Measurements from ENCODE around the gene CHMP1A.
"Not testable (repeated sequence)": the region's sequence is repeated elsewhere in the genome, so short reads cannot be mapped to it uniquely, and the experiment has no call there.

The CHMP1A gene

GRCh38 chr16:89642574-89642973 is 14.9 kb downstream of the CHMP1A start:
- Histone ChIP-seq H3K9me3 (ENCODE audit: control insufficient read depth, low read length) (no peaks in the 10 kb centered on the region), H3K27ac (ENCODE audit: insufficient read depth, low read length, poor library complexity, severe bottlenecking) (no peak overlapping the region), H3K4me3 (ENCODE audit: insufficient read depth, low read depth, low read length, poor library complexity, severe bottlenecking) (no peak overlapping the region), H3K27me3 (replicated peaks; ENCODE audit: control insufficient read depth, insufficient read depth, low read length, poor library complexity, severe bottlenecking) (no peaks in the 10 kb centered on the region), H3K36me3 (ENCODE audit: control insufficient read depth, insufficient read depth, low read length) (peaks cover 25% of the 10 kb centered on the region), H3K4me1 (ENCODE audit: control insufficient read depth, insufficient read depth, low read length, poor library complexity, severe bottlenecking) (no peaks in the 10 kb centered on the region)
- no peak for DNase-seq

DNA sequence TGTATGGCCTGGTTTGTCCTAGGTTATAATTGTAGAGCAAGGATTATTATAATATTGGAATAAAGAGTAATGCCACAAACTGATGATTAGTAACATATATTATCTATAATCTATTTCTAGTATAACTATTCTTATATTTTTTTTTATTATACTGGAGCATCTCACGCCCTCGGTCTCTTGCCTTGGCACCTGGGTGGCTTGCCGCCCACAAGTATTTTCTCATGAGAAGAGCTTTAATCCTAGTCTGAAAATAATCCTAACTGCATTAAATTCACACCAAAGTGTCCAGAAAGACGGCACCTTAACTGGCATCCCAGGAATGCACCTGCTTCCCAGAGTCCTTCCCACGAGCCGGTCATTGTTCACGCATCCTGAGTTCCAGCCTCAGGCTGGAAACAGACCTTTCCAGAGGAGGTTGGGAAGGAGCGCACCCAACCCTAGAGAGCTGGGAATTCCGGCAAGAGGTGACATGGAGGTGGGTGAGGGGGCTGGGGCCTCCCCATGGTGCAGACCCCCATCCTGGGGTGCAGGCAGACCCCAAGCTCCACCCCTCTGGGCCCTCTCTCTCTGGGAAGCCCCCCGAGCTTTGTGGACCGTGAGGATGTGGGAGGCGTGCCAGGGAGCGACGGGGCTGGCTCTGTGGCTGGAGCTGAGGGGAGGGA is 15.9 kb downstream of the CHMP1A start:
- no peaks in the 10 kb centered on the region for H3K9me3 ChIP-seq (ENCODE audit: control insufficient read depth, low read length)
- no peaks in the 10 kb centered on the region for H3K4me1 ChIP-seq (ENCODE audit: control insufficient read depth, insufficient read depth, low read length, poor library complexity, severe bottlenecking)
- no peak overlapping the region for H3K27ac ChIP-seq (ENCODE audit: insufficient read depth, low read length, poor library complexity, severe bottlenecking)
- peaks cover 17% of the 10 kb centered on the region for H3K36me3 ChIP-seq (ENCODE audit: control insufficient read depth, insufficient read depth, low read length)
- no peak overlapping the region for H3K4me3 ChIP-seq (ENCODE audit: insufficient read depth, low read depth, low read length, poor library complexity, severe bottlenecking)
- H3K27me3 ChIP-seq (replicated peaks; ENCODE audit: control insufficient read depth, insufficient read depth, low read length, poor library complexity, severe bottlenecking): no peaks in the 10 kb centered on the region
- no peak for DNase-seq

- DNase-seq: no peak
- no peaks in the 10 kb centered on the region for H3K9me3 ChIP-seq (ENCODE audit: control insufficient read depth, low read length)
- H3K27ac ChIP-seq (ENCODE audit: insufficient read depth, low read length, poor library complexity, severe bottlenecking): no peak overlapping the region
- no peaks in the 10 kb centered on the region for H3K4me1 ChIP-seq (ENCODE audit: control insufficient read depth, insufficient read depth, low read length, poor library complexity, severe bottlenecking)
- H3K4me3 ChIP-seq (ENCODE audit: insufficient read depth, low read depth, low read length, poor library complexity, severe bottlenecking): no peak overlapping the region
- no peaks in the 10 kb centered on the region for H3K36me3 ChIP-seq (ENCODE audit: control insufficient read depth, insufficient read depth, low read length)
- no peaks in the 10 kb centered on the region for H3K27me3 ChIP-seq (replicated peaks; ENCODE audit: control insufficient read depth, insufficient read depth, low read length, poor library complexity, severe bottlenecking)
These were observed 18.1 kb downstream of the CHMP1A start for GRCh38 chr16:89639385-89639784.

DNA sequence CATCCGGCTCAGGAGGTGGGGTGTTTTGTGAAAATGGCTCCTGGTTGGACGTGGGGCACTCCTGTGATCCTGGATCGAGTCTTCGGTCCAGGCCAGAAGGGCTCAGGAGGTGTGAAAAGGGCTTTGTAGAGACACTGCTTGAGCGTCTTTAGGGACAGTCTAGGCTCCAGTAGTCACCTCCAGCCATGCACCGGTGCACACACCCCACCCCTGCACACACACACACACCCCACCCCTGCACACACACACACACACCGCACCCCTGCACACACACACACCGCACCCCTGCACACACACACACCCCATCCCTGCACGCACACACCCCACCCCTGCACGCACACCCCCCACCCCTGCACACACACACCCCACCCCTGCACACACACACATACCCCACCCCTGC is 19.1 kb downstream of the CHMP1A start:
- Histone ChIP-seq H3K36me3 (ENCODE audit: control insufficient read depth, insufficient read depth, low read length) (no peaks in the 10 kb centered on the region), H3K4me3 (ENCODE audit: insufficient read depth, low read depth, low read length, poor library complexity, severe bottlenecking) (no peak overlapping the region)

DNA sequence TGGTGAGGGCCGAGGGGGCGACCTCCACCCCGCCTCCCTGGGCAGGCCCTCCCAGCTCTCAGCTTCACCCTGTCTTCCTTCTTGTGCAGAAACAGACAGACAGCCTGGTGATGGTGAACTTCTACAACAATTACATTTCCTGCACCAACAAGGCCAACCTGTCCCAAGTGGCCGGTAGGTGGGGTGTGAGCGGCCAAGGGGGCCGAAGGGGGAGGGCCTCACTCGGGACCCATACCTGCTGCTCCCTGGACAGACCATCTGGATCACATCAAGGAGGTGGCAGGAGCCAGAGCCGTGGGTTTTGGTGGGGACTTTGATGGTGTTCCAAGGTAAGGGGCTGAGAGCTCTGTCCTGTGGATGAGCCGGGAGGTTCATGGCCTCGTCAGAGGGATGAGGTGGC is 20.1 kb downstream of the CHMP1A start:
- Histone ChIP-seq H3K27me3 (replicated peaks; ENCODE audit: control insufficient read depth, insufficient read depth, low read length, poor library complexity, severe bottlenecking) (no peaks in the 10 kb centered on the region), H3K9me3 (ENCODE audit: control insufficient read depth, low read length) (no peaks in the 10 kb centered on the region), H3K27ac (ENCODE audit: insufficient read depth, low read length, poor library complexity, severe bottlenecking) (no peak overlapping the region), H3K36me3 (ENCODE audit: control insufficient read depth, insufficient read depth, low read length) (no peaks in the 10 kb centered on the region), H3K4me3 (ENCODE audit: insufficient read depth, low read depth, low read length, poor library complexity, severe bottlenecking) (no peak overlapping the region), H3K4me1 (ENCODE audit: control insufficient read depth, insufficient read depth, low read length, poor library complexity, severe bottlenecking) (no peaks in the 10 kb centered on the region)
- no peak for DNase-seq

More for the DNA sequence above, 19.1 kb downstream of the CHMP1A start:
- H3K9me3 ChIP-seq (ENCODE audit: control insufficient read depth, low read length): no peaks in the 10 kb centered on the region
- H3K27me3 ChIP-seq (replicated peaks; ENCODE audit: control insufficient read depth, insufficient read depth, low read length, poor library complexity, severe bottlenecking): no peaks in the 10 kb centered on the region
- H3K27ac ChIP-seq (ENCODE audit: insufficient read depth, low read length, poor library complexity, severe bottlenecking): no peak overlapping the region
- no peak for DNase-seq
- no peaks in the 10 kb centered on the region for H3K4me1 ChIP-seq (ENCODE audit: control insufficient read depth, insufficient read depth, low read length, poor library complexity, severe bottlenecking)

DNA sequence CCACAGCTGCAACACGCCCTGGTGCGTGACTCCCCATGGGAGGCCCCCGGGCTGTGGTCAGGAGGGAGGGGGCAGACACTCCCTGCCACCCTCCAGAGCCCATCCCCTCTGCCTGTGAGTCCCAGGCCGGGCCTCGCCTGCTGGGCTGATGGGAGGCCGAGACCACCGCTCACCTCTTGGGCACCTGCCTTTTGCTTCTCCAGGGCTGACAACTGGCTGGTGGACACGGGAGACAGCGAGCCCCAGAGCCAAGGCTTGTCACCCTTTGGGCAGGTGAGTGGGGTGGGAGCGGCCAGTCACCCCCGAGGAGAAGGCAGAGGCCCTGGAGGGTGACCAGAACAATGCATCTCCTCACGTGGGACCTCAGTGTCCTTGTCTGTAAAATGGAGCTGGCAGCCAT is 20.8 kb downstream of the CHMP1A start:
- H3K4me1 ChIP-seq (ENCODE audit: control insufficient read depth, insufficient read depth, low read length, poor library complexity, severe bottlenecking): no peaks in the 10 kb centered on the region

GRCh38 chr16:89634463-89635385 is 22.8 kb downstream of the CHMP1A start:
- not testable (repeated sequence) for H3K4me3 ChIP-seq (ENCODE audit: insufficient read depth, low read depth, low read length, poor library complexity, severe bottlenecking); DNase-seq; H3K9me3 ChIP-seq (ENCODE audit: control insufficient read depth, low read length); H3K4me1 ChIP-seq (ENCODE audit: control insufficient read depth, insufficient read depth, low read length, poor library complexity, severe bottlenecking); H3K27ac ChIP-seq (ENCODE audit: insufficient read depth, low read length, poor library complexity, severe bottlenecking); H3K36me3 ChIP-seq (ENCODE audit: control insufficient read depth, insufficient read depth, low read length); H3K27me3 ChIP-seq (replicated peaks; ENCODE audit: control insufficient read depth, insufficient read depth, low read length, poor library complexity, severe bottlenecking)

More for the DNA sequence above, 20.8 kb downstream of the CHMP1A start:
- Histone ChIP-seq H3K27ac (ENCODE audit: insufficient read depth, low read length, poor library complexity, severe bottlenecking) (no peak overlapping the region), H3K36me3 (ENCODE audit: control insufficient read depth, insufficient read depth, low read length) (no peaks in the 10 kb centered on the region), H3K9me3 (ENCODE audit: control insufficient read depth, low read length) (no peaks in the 10 kb centered on the region), H3K4me3 (ENCODE audit: insufficient read depth, low read depth, low read length, poor library complexity, severe bottlenecking) (no peak overlapping the region), H3K27me3 (replicated peaks; ENCODE audit: control insufficient read depth, insufficient read depth, low read length, poor library complexity, severe bottlenecking) (no peaks in the 10 kb centered on the region)
- DNase-seq: no peak

GRCh38 chr16:89633064-89633631 is 24.4 kb downstream of the CHMP1A start:
- Histone ChIP-seq H3K27ac (ENCODE audit: insufficient read depth, low read length, poor library complexity, severe bottlenecking) (no peak overlapping the region), H3K36me3 (ENCODE audit: control insufficient read depth, insufficient read depth, low read length) (no peaks in the 10 kb centered on the region), H3K9me3 (ENCODE audit: control insufficient read depth, low read length) (no peaks in the 10 kb centered on the region), H3K4me1 (ENCODE audit: control insufficient read depth, insufficient read depth, low read length, poor library complexity, severe bottlenecking) (no peaks in the 10 kb centered on the region), H3K27me3 (replicated peaks; ENCODE audit: control insufficient read depth, insufficient read depth, low read length, poor library complexity, severe bottlenecking) (no peaks in the 10 kb centered on the region), H3K4me3 (ENCODE audit: insufficient read depth, low read depth, low read length, poor library complexity, severe bottlenecking) (no peak overlapping the region)
- no peak for DNase-seq

DNA sequence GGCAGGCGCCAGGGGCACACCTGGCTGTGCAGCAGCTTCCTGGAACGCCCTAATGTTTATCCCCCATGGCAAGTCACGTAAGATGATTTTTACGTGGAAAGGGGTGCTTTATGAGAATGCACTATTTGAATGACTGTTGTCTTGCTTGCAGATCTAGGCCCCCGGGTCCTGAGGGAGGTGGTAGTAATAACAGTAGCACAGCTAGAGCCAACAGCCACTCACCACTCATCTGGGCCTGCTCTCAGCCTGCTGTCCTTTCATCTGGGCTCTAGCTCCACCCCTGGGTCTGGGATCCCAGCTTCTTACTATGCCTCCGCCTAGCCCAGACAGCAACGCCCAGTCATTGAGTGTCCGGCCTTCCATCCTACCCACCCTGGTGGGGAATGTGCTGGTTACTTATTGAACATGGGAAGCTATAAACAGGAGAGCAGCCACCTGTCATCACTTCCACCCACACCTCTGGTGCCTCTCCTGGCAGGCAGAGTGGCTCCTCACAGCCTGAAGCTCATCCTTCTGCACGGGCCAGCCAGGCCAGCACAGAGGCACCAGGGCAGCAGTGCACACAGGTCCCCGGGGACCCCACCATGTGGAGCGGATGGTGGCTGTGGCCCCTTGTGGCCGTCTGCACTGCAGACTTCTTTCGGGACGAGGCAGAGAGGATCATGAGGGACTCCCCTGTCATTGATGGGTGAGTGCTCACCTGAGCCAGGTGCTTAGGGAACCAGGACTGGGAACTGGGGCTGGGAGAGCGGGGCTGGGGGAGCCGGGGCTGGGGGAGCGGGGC is 27.5 kb downstream of the CHMP1A start:
- H3K4me3 ChIP-seq (ENCODE audit: insufficient read depth, low read depth, low read length, poor library complexity, severe bottlenecking): no peak overlapping the region
- H3K36me3 ChIP-seq (ENCODE audit: control insufficient read depth, insufficient read depth, low read length): no peaks in the 10 kb centered on the region
- H3K27ac ChIP-seq (ENCODE audit: insufficient read depth, low read length, poor library complexity, severe bottlenecking): no peak overlapping the region
- DNase-seq: no peak
- no peaks in the 10 kb centered on the region for H3K27me3 ChIP-seq (replicated peaks; ENCODE audit: control insufficient read depth, insufficient read depth, low read length, poor library complexity, severe bottlenecking)
- H3K9me3 ChIP-seq (ENCODE audit: control insufficient read depth, low read length): no peaks in the 10 kb centered on the region
- H3K4me1 ChIP-seq (ENCODE audit: control insufficient read depth, insufficient read depth, low read length, poor library complexity, severe bottlenecking): no peaks in the 10 kb centered on the region

Measured in effector memory CD4-positive, alpha-beta T cell (primary cell).